GM19395 (cell line): ENCODE results near the gene MAS1L.

Experiments
- ATAC-seq: cut with Tn5 transposase; IDR thresholded peaks from one replicate; pipeline ENCODE4 v1.9.1; 2021; ENCODE audit warnings: mild to moderate bottlenecking, moderate library complexity; ENCODE audit not compliant: unreplicated experiment

The MAS1L gene

GRCh38 chr6:29510746-29511300 lies 23.1 kb upstream of the MAS1L start:
- ATAC-seq: no peak

- no peak for ATAC-seq
Measured at GRCh38 chr6:29510202-29510601, 22.4 kb upstream of the MAS1L start.

- no peak for ATAC-seq
Measured at GRCh38 chr6:29509711-29510110, 22.0 kb upstream of the MAS1L start.

- peak; percentile 70 for ATAC-seq
Measured at GRCh38 chr6:29509239-29509638, 21.5 kb upstream of the MAS1L start.

GRCh38 chr6:29507319-29507718 lies 19.6 kb upstream of the MAS1L start:
- no peak for ATAC-seq

GRCh38 chr6:29506446-29507067 lies 18.8 kb upstream of the MAS1L start:
- ATAC-seq: no peak

- no peak for ATAC-seq
Measured at GRCh38 chr6:29505808-29506207, 18.1 kb upstream of the MAS1L start.

- ATAC-seq: no peak
Measured at GRCh38 chr6:29504961-29505360, 17.2 kb upstream of the MAS1L start.

GRCh38 chr6:29502597-29502996 lies 14.8 kb upstream of the MAS1L start:
- no peak for ATAC-seq

- ATAC-seq: no peak
Measured at GRCh38 chr6:29502181-29502580, 14.4 kb upstream of the MAS1L start.

- no peak for ATAC-seq
Measured at GRCh38 chr6:29501106-29501505, 13.3 kb upstream of the MAS1L start.

- ATAC-seq: no peak
Measured at GRCh38 chr6:29500594-29500993, 12.8 kb upstream of the MAS1L start.

GRCh38 chr6:29499704-29500103 lies 11.9 kb upstream of the MAS1L start:
- no peak for ATAC-seq

GRCh38 chr6:29496961-29497360 lies 9.2 kb upstream of the MAS1L start:
- ATAC-seq: no peak

- ATAC-seq: no peak
Measured at GRCh38 chr6:29495571-29495970, 7.8 kb upstream of the MAS1L start.

- no peak for ATAC-seq
Measured at GRCh38 chr6:29494131-29494530, 6.4 kb upstream of the MAS1L start.

GRCh38 chr6:29493261-29493660 lies 5.5 kb upstream of the MAS1L start:
- no peak for ATAC-seq

- ATAC-seq: no peak
Measured at GRCh38 chr6:29491574-29491973, 3.8 kb upstream of the MAS1L start.

GRCh38 chr6:29490552-29490951 lies 2.8 kb upstream of the MAS1L start:
- no peak for ATAC-seq

GRCh38 chr6:29490055-29490454 lies 2.3 kb upstream of the MAS1L start:
- no peak for ATAC-seq

GRCh38 chr6:29489286-29489685 lies 1.5 kb upstream of the MAS1L start:
- no peak for ATAC-seq

- no peak for ATAC-seq
Measured at GRCh38 chr6:29488874-29489273, 1.1 kb upstream of the MAS1L start.

- ATAC-seq: no peak
Measured at GRCh38 chr6:29487131-29487530, 625 bp downstream of the MAS1L start.
